Small intestine (tissue), 4 donors: ENCODE measurements around the gene VAT1L. TPM values are rescaled to one million over a fixed set of nuclear protein-coding genes. Genes with fewer than 3 reads are reported as not detected.

ENCODE experiments used
- polyA plus RNA-seq, 4 donors: library from polyadenylated mRNA; stranded (reverse) in 3 of 4; unstranded in 1 of 4; fragments of 200-250 nt in 3 of 4; fragments of 120-200 nt in 1 of 4; gene quantifications; one replicate each; pipeline versions ENCODE4 v1.2.1 to v1.2.3, GENCODE V29; 2013
- donor health status: healthy with polysubstance abuse.
- donor health status: Bipolar disorder and iron deficiency.
- donor health status: healthy.

Gene VAT1L
- polyA plus RNA-seq, 4 donors: 0.22 to 3.5 (median 1.6) TPM

Other genes starting within 250 kb of the VAT1L start
- gene NUDT7, start 66.0 kb upstream of the VAT1L start, polyA plus RNA-seq: 10 to 100 TPM in 3 of 4 donors, 1 to 10 TPM in 1; 8.4 to 18.1 (median 14.2) TPM
- under 1 TPM in 1 of 4 donors, not detected in 3; 0.04 TPM for gene CLEC3A, start 234.0 kb downstream of the VAT1L start, polyA plus RNA-seq